ENCODE measurements around the gene POP4.
"Not testable (repeated sequence)": the region's sequence is repeated elsewhere in the genome, so short reads cannot be mapped to it uniquely, and the experiment has no call there.

POP4 gene

GRCh38 chr19:29612801-29613595 lies 6.9 kb downstream of the POP4 start:
- FAIRE-seq = no peak

- no peak for FAIRE-seq
Measured at GRCh38 chr19:29614046-29614445, 8.0 kb downstream of the POP4 start.

GRCh38 chr19:29614780-29615179 lies 8.7 kb downstream of the POP4 start:
- no peak for FAIRE-seq

- no peak for FAIRE-seq
Measured at GRCh38 chr19:29615891-29616425, 9.9 kb downstream of the POP4 start.

GRCh38 chr19:29616541-29616940 lies 10.5 kb downstream of the POP4 start:
- no peak for FAIRE-seq

- FAIRE-seq = no peak
Measured at GRCh38 chr19:29617366-29618266, 11.5 kb downstream of the POP4 start.

GRCh38 chr19:29618434-29618833 lies 12.4 kb downstream of the POP4 start:
- FAIRE-seq = no peak

GRCh38 chr19:29618871-29619270 lies 12.8 kb downstream of the POP4 start:
- no peak for FAIRE-seq

GRCh38 chr19:29620931-29621351 lies 14.9 kb downstream of the POP4 start:
- no peak for FAIRE-seq

- FAIRE-seq = no peak
Measured at GRCh38 chr19:29622166-29623070, 16.3 kb downstream of the POP4 start.

GRCh38 chr19:29623726-29624488 lies 17.8 kb downstream of the POP4 start:
- no peak for FAIRE-seq

GRCh38 chr19:29624489-29625185 lies 18.6 kb downstream of the POP4 start:
- FAIRE-seq = no peak

GRCh38 chr19:29625186-29625651 lies 19.1 kb downstream of the POP4 start:
- FAIRE-seq = no peak

- no peak for FAIRE-seq
Measured at GRCh38 chr19:29626386-29626785, 20.3 kb downstream of the POP4 start.

GRCh38 chr19:29626832-29627231 lies 20.7 kb downstream of the POP4 start:
- not testable (repeated sequence) for FAIRE-seq

- FAIRE-seq = no peak
Measured at GRCh38 chr19:29628661-29629385, 22.7 kb downstream of the POP4 start.

- no peak for FAIRE-seq
Measured at GRCh38 chr19:29629836-29630534, 23.9 kb downstream of the POP4 start.

- no peak for FAIRE-seq
Measured at GRCh38 chr19:29630655-29631054, 24.6 kb downstream of the POP4 start.

GRCh38 chr19:29631450-29631849 lies 25.4 kb downstream of the POP4 start:
- FAIRE-seq = no peak

All from endometrium (tissue), 2 donors.